Body of pancreas (tissue), 4 donors: ENCODE results near the gene TMEM184B. TPM values are rescaled to one million over a fixed set of nuclear protein-coding genes. Genes with fewer than 3 reads are reported as not detected.

Source experiments
- ATAC-seq: fragments of 150-250 bp; one replicate; pipeline ENCODE4 v1.9.1; 2016
- DNase-seq, 4 donors: peaks; one replicate each; pipeline ENCODE4 v3.0.0-alpha.2; 2019
- H3K27ac ChIP-seq, 4 donors: fragments of 200-600 bp; sonication (generic); 1 replicate in 3 of 4; 2 replicates in 1 of 4; pipeline versions ENCODE4 v1.5.1 to v1.6.1; 2016 to 2019; ENCODE audit warnings: mild to moderate bottlenecking in 1 of 4, mixed read lengths in 1 of 4, moderate library complexity in 1 of 4
- H3K27me3 ChIP-seq, 2 donors: fragments of 200-600 bp; sonication (generic); one replicate each; pipeline ENCODE4 v1.6.0; 2016; ENCODE audit warnings: mild to moderate bottlenecking in 1 of 2
- H3K36me3 ChIP-seq, 2 donors: fragments of 200-600 bp; sonication (generic); replicated peaks in 1 of 2; 2 replicates each; pipeline ENCODE4 v1.5.1; 2016; ENCODE audit warnings: low read depth in 2 of 2; ENCODE audit not compliant: insufficient read depth in 1 of 2
- H3K4me1 ChIP-seq: fragments of 200-600 bp; sonication (generic); one replicate; pipeline ENCODE4 v1.6.0; 2016
- H3K4me3 ChIP-seq, 2 donors: fragments of 200-600 bp; sonication (generic); 1 replicate in 1 of 2; 2 replicates in 1 of 2; pipeline ENCODE4 v1.5.1; 2016 to 2019
- H3K9me3 ChIP-seq, 3 donors: fragments of 200-600 bp; sonication (generic); 1 replicate in 2 of 3; 2 replicates in 1 of 3; pipeline ENCODE4 v1.5.1; 2016
- CTCF ChIP-seq, 7 experiments: fragments of 450-650 bp in 4 of 7; fragments of 200-600 bp in 3 of 7; sonication (generic) in 3 of 7; IDR thresholded peaks; one replicate each; pipeline ENCODE4 v1.5.1; 2016 to 2019; ENCODE audit warnings: antibody characterized with exemption in 7 of 7
- POLR2A ChIP-seq, 3 donors: fragments of 450-650 bp; IDR thresholded peaks; one replicate each; pipeline ENCODE4 v1.6.1; 2016; ENCODE audit warnings: antibody characterized with exemption in 3 of 3, mild to moderate bottlenecking in 2 of 3
- WGBS, 2 donors: methylation state at CpG; one replicate each; pipeline ENCODE4 v1.1.5; 2017; 5-methylcytosine and 5-hydroxymethylcytosine counted together
- intact Hi-C: fragments of 100-400 bp; cut with DNase I; formaldehyde crosslinking; loops from one replicate; pipeline ENCODE4 v1.15.1; 2023
- total RNA-seq, 2 donors: library from RNA; depleted of rRNA; stranded (reverse); fragments of >200 nt; gene quantifications; one replicate each; pipeline ENCODE4 v1.1.0, GENCODE V29; 2016

The TMEM184B gene
- total RNA-seq, 2 donors from 2014 or later = 28.7 to 31.4 TPM

- Histone ChIP-seq H3K27ac (no peak overlapping the region), H3K4me1 (peaks cover 18% of the 10 kb centered on the region), H3K9me3 (no peaks in the 10 kb centered on the region), H3K36me3 (peaks cover 5 to 20% of the 10 kb centered on the region in 2 donors), H3K4me3 (no peak overlapping the region), H3K27me3 (no peaks in the 10 kb centered on the region)
- WGBS, 2 donors = 73 to 77% methylated on average over 12 to 14 of the region's 20 CpGs
- ATAC-seq = no peak
- peak in 3 of 4 donors; percentile 56 to 63 (median 61) for DNase-seq
- TF ChIP-seq CTCF (IDR thresholded peaks at IDR 0.05) (no peak), POLR2A (IDR thresholded peaks at IDR 0.05) (no peak)
- intact Hi-C loops = no loop called here
Observed at GRCh38 chr22:38243007-38243765, 29.6 kb downstream of the TMEM184B start.

GRCh38 chr22:38240734-38241252 is 32.0 kb downstream of the TMEM184B start:
- Histone ChIP-seq H3K27me3 (no peaks in the 10 kb centered on the region), H3K4me3 (no peak overlapping the region), H3K36me3 (peaks cover 0 to 7% of the 10 kb centered on the region in 2 donors), H3K27ac (peak overlapping the region in 1 of 4 donors; percentile 2), H3K4me1 (peaks cover 20% of the 10 kb centered on the region), H3K9me3 (no peaks in the 10 kb centered on the region)
- intact Hi-C loops = no loop called here
- TF ChIP-seq POLR2A (IDR thresholded peaks at IDR 0.05) (no peak), CTCF (IDR thresholded peaks at IDR 0.05) (no peak)
- DNase-seq (peak in 3 of 4 donors; percentile 61 to 74 (median 65)), ATAC-seq (peak; percentile 37)
- WGBS, 2 donors = 55 to 67% methylated on average over 6 of the region's 6 CpGs

- H3K36me3 ChIP-seq = peaks cover 0 to 5% of the 10 kb centered on the region in 2 donors
- TF ChIP-seq POLR2A (IDR thresholded peaks at IDR 0.05) (no peak), CTCF (IDR thresholded peaks at IDR 0.05) (peak in 4 of 7 experiments; percentile 26 to 38 (median 30))
- H3K27me3 ChIP-seq = no peaks in the 10 kb centered on the region
- H3K9me3 ChIP-seq = no peaks in the 10 kb centered on the region
- intact Hi-C loops = no loop called here
- ATAC-seq (peak; percentile 60), DNase-seq (peak in 3 of 4 donors; percentile 55 to 71 (median 56))
- H3K4me1 ChIP-seq = peaks cover 20% of the 10 kb centered on the region
- peak overlapping the region; percentile 47 to 74 (median 60) for H3K27ac ChIP-seq
- 10 to 23% methylated on average over 9 to 14 of the region's 14 CpGs for WGBS, 2 donors
- no peak overlapping the region for H3K4me3 ChIP-seq
Observed at GRCh38 chr22:38239101-38239761, 33.6 kb downstream of the TMEM184B start.

- TF ChIP-seq POLR2A (IDR thresholded peaks at IDR 0.05) = no peak
- no peak for TF ChIP-seq CTCF (IDR thresholded peaks at IDR 0.05)
Observed at GRCh38 chr22:38238519-38239071, 34.2 kb downstream of the TMEM184B start.

More at GRCh38 chr22:38238519-38239071, 34.2 kb downstream of the TMEM184B start:
- DNase-seq (peak; percentile 52 to 86 (median 78)), ATAC-seq (peak; percentile 30)
- peaks cover 0 to 3% of the 10 kb centered on the region in 2 donors for H3K36me3 ChIP-seq
- H3K4me1 ChIP-seq = peaks cover 20% of the 10 kb centered on the region
- no peaks in the 10 kb centered on the region for H3K9me3 ChIP-seq
- intact Hi-C loops = no loop called here
- peak overlapping the region; percentile 47 to 74 (median 60) for H3K27ac ChIP-seq
- no peaks in the 10 kb centered on the region for H3K27me3 ChIP-seq
- 38 to 41% methylated on average over 9 of the region's 9 CpGs for WGBS, 2 donors
- H3K4me3 ChIP-seq = no peak overlapping the region
